CD4-positive, alpha-beta T cell treated with Interleukin-2 at 100 ng/mL for 4 hours (primary cell): ENCODE data around the gene RPS6KA2.
"Not testable (repeated sequence)": the region's sequence is repeated elsewhere in the genome, so short reads cannot be mapped to it uniquely, and the experiment has no call there.

Source experiments
- DNase-seq: peaks from one replicate; pipeline ENCODE4 v3.0.0-alpha.2; 2020; ENCODE audit warnings: low spot score

RPS6KA2 gene

GRCh38 chr6:166394036-166394892 lies 232.8 kb downstream of the RPS6KA2 start:
- DNase-seq, result no peak

GRCh38 chr6:166393535-166393823 lies 233.6 kb downstream of the RPS6KA2 start:
- DNase-seq, result no peak

GRCh38 chr6:166392755-166393534 lies 234.1 kb downstream of the RPS6KA2 start:
- DNase-seq, result not testable (repeated sequence)

GRCh38 chr6:166389119-166389518 lies 237.9 kb downstream of the RPS6KA2 start:
- no peak for DNase-seq

- no peak for DNase-seq
Measured at GRCh38 chr6:166388290-166389004, 238.6 kb downstream of the RPS6KA2 start.

- no peak for DNase-seq
Measured at GRCh38 chr6:166387642-166388289, 239.3 kb downstream of the RPS6KA2 start.

GRCh38 chr6:166387098-166387497 lies 240.0 kb downstream of the RPS6KA2 start:
- not testable (repeated sequence) for DNase-seq

GRCh38 chr6:166386111-166386510 lies 240.9 kb downstream of the RPS6KA2 start:
- no peak for DNase-seq

GRCh38 chr6:166383802-166384363 lies 243.2 kb downstream of the RPS6KA2 start:
- DNase-seq, result peak; percentile 32

GRCh38 chr6:166382933-166383801 lies 243.9 kb downstream of the RPS6KA2 start, which contains the start of gene MPC1:
Gene MPC1 (minus strand): TSS chr6:166382940. CDS start chr6:166382876, 64 bp downstream.
- peak; percentile 94 for DNase-seq

- no peak for DNase-seq
Measured at GRCh38 chr6:166382500-166382932, 244.5 kb downstream of the RPS6KA2 start.

GRCh38 chr6:166381733-166382499 lies 245.1 kb downstream of the RPS6KA2 start:
- peak; percentile 61 for DNase-seq

- DNase-seq, result no peak
Measured at GRCh38 chr6:166381381-166381732, 245.7 kb downstream of the RPS6KA2 start.

GRCh38 chr6:166379800-166380199 lies 247.3 kb downstream of the RPS6KA2 start:
- DNase-seq, result no peak

- DNase-seq, result no peak
Measured at GRCh38 chr6:166379103-166379586, 247.9 kb downstream of the RPS6KA2 start.

- DNase-seq, result no peak
Measured at GRCh38 chr6:166377721-166378120, 249.3 kb downstream of the RPS6KA2 start.

- no peak for DNase-seq
Measured at GRCh38 chr6:166375013-166375412, 252.0 kb downstream of the RPS6KA2 start.

GRCh38 chr6:166370489-166370888 lies 256.6 kb downstream of the RPS6KA2 start:
- DNase-seq, result no peak

GRCh38 chr6:166369782-166370181 lies 257.3 kb downstream of the RPS6KA2 start:
- DNase-seq, result no peak

- DNase-seq, result no peak
Measured at GRCh38 chr6:166366921-166367320, 260.1 kb downstream of the RPS6KA2 start.
